ENCODE results near the gene CD22. TPM values are rescaled to one million over a fixed set of nuclear protein-coding genes. Genes with fewer than 3 reads are reported as not detected.

CD22 gene
- polyA plus RNA-seq, 1 donor (not counting 4 experiments of a cell fraction or from before 2014, with no cell fraction given) = 0.26 TPM

- FAIRE-seq (no peak), DNase-seq (ENCODE audit: low read depth, low spot score) (no peak)
- H3K36me3 ChIP-seq (ENCODE audit: control insufficient read depth in 2 of 2, extremely low read depth in 1 of 2, insufficient read depth in 2 of 2, low read length in 2 of 2) = no peaks in the 10 kb centered on the region
- H3K27ac ChIP-seq (ENCODE audit: control insufficient read depth, insufficient read depth, low read length) = no peak overlapping the region
- no peak overlapping the region for H3K4me2 ChIP-seq (ENCODE audit: control insufficient read depth, extremely low read depth, insufficient read depth, low read depth, low read length)
- no peaks in the 10 kb centered on the region for H3K9me3 ChIP-seq (ENCODE audit: control insufficient read depth, low read depth, low read length)
- H3K9me1 ChIP-seq (ENCODE audit: control insufficient read depth, extremely low read depth, insufficient read depth, low read length) = no peaks in the 10 kb centered on the region
- H4K20me1 ChIP-seq (ENCODE audit: control insufficient read depth, extremely low read depth, insufficient read depth, low read length) = no peaks in the 10 kb centered on the region
- H3K79me2 ChIP-seq (ENCODE audit: control insufficient read depth, insufficient read depth, low read length) = no peaks in the 10 kb centered on the region
- peaks cover 9% of the 10 kb centered on the region for H3K4me1 ChIP-seq (ENCODE audit: control insufficient read depth, extremely low read depth, insufficient read depth, low read length)
- dilution Hi-C loops (cut with MboI; ENCODE audit: extremely low pct_ligation_motif_present, low sequenced_read_pairs) = no loop called here
- no peak overlapping the region for H3K9ac ChIP-seq (ENCODE audit: control insufficient read depth, extremely low read depth, insufficient read depth, low read length)
- no peak overlapping the region for H2AFZ ChIP-seq (ENCODE audit: control insufficient read depth, low read length)
- H3K27me3 ChIP-seq (ENCODE audit: control insufficient read depth, extremely low read depth, insufficient read depth, low read length) = peaks cover 3% of the 10 kb centered on the region
- H3K4me3 ChIP-seq (ENCODE audit: control insufficient read depth in 2 of 3, extremely low read depth in 1 of 3, insufficient read depth in 2 of 3, low read depth in 1 of 3, low read length in 3 of 3) = no peak overlapping the region
- TF ChIP-seq CTCF (optimal IDR thresholded peaks at IDR 0.05 in 1 of 3, IDR thresholded peaks at IDR 0.05 in 1 of 3, conservative IDR thresholded peaks at IDR 0.05 in 1 of 3; ENCODE audit: extremely low read depth in 1 of 3, insufficient read depth in 2 of 3, low read length in 3 of 3) = no peak
- TF ChIP-seq EZH2 (IDR thresholded peaks at IDR 0.05; ENCODE audit: low read length) = no peak
These were observed 15.4 kb upstream of the CD22 start for GRCh38 chr19:35313587-35313986.

- TF ChIP-seq CTCF (optimal IDR thresholded peaks at IDR 0.05 in 1 of 3, IDR thresholded peaks at IDR 0.05 in 1 of 3, conservative IDR thresholded peaks at IDR 0.05 in 1 of 3; ENCODE audit: extremely low read depth in 1 of 3, insufficient read depth in 2 of 3, low read length in 3 of 3) (no peak), EZH2 (IDR thresholded peaks at IDR 0.05; ENCODE audit: low read length) (no peak)
- Histone ChIP-seq H3K27ac (ENCODE audit: control insufficient read depth, insufficient read depth, low read length) (no peak overlapping the region), H3K79me2 (ENCODE audit: control insufficient read depth, insufficient read depth, low read length) (no peaks in the 10 kb centered on the region), H3K9ac (ENCODE audit: control insufficient read depth, extremely low read depth, insufficient read depth, low read length) (no peak overlapping the region), H2AFZ (ENCODE audit: control insufficient read depth, low read length) (no peak overlapping the region), H3K4me3 (ENCODE audit: control insufficient read depth in 2 of 3, extremely low read depth in 1 of 3, insufficient read depth in 2 of 3, low read depth in 1 of 3, low read length in 3 of 3) (no peak overlapping the region), H3K9me1 (ENCODE audit: control insufficient read depth, extremely low read depth, insufficient read depth, low read length) (no peaks in the 10 kb centered on the region), H3K4me2 (ENCODE audit: control insufficient read depth, extremely low read depth, insufficient read depth, low read depth, low read length) (no peak overlapping the region), H3K27me3 (ENCODE audit: control insufficient read depth, extremely low read depth, insufficient read depth, low read length) (peaks cover 3% of the 10 kb centered on the region), H3K36me3 (ENCODE audit: control insufficient read depth in 2 of 2, extremely low read depth in 1 of 2, insufficient read depth in 2 of 2, low read length in 2 of 2) (no peaks in the 10 kb centered on the region), H3K4me1 (ENCODE audit: control insufficient read depth, extremely low read depth, insufficient read depth, low read length) (peaks cover 13% of the 10 kb centered on the region), H3K9me3 (ENCODE audit: control insufficient read depth, low read depth, low read length) (no peaks in the 10 kb centered on the region), H4K20me1 (ENCODE audit: control insufficient read depth, extremely low read depth, insufficient read depth, low read length) (no peaks in the 10 kb centered on the region)
- dilution Hi-C loops (cut with MboI; ENCODE audit: extremely low pct_ligation_motif_present, low sequenced_read_pairs) = no loop called here
- DNase-seq (ENCODE audit: low read depth, low spot score) = no peak
- no peak for FAIRE-seq
These were observed 15.0 kb upstream of the CD22 start for GRCh38 chr19:35314031-35314430.

Data from keratinocyte (primary cell).